NCI-H1694 (cell line): ENCODE measurements around the gene FADS3.

Experiments
- DNase-seq: peaks from one replicate; lab custom pipeline; 2025; lab: John Stamatoyannopoulos, UW

The FADS3 gene

DNA sequence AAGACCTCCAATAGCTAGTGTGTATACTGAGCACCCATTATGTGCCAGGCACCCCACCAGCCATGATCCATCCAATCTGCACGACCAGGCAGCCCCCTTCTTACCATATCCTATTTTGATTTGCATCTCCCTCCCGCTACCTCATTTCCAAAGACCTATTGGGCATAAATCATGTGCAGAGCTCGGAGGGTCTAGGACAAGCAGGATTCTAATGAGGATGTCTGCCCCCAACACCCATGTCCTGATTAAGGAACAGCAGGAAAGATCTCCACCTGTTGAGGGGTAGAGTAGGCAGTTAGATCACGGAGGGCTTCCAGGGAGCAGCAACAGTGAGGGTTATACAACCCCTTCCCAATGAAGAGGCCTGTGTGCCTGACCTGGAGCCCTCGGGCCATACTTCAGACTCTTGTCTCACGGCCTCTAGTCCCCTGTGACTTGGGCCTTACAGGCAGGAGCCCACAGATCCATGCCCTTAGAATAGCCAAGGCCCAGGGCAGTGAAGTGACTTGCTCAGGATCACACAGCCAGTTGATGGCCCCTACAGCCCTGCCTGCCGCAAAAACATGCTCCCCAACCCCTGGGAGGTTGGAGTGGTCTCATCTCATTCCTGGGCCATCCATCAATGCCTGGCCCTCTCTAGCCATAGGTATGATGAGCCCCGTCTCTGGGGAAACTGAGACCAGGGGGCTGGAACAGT is 22.5 kb upstream of the FADS3 start:
- no peak for DNase-seq

DNA sequence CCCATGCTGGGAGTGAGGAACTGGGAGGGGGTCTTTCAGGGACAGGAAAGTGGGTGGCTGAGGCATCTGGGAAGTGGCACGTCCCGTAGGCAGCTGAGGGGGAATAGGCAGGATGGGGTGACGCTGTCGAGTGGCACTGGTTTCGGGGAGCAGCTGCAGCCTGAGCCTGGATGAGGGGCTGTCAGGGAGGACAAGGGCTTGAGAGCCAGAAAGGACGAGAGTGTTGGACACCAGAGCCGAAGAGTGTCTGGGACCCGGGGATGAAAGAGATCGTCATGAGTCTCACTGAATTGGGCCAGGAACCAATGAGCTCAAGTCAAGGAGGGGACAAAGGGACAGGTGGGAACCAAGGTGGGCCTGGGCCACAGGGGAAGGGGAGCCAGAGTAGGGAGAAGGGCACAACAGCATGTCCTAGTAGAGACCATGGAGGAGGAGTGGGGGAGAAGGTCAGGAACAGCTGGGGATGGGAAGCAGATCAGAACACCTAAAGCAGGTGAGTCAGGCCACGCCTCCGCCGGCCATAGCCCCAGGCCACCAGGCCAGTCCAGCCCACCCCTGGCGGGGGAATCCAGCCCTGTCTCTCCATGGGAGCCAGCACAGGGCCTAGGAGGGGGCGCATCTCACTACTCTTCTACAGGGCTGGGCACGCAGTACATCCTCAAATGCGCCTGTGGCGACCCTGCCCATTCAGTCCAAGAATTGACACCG is 21.8 kb upstream of the FADS3 start:
- no peak for DNase-seq

DNA sequence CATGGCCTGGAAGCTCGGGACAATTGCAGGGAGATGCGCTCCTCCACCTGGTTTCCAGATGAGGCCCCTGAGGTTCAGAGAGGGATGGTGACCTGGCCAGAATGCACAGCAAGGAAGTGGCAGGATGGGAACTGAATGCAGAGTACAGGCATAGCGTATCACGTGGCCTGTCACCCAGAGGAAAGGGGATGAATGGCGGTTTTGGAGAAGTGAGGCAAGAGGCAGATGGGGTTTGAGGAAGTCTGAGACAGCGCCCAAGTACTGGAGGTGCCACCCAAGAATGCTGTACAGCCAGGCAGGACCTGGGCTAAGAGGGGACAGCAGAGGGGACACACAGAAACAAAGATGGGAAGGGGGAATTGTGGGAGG is 21.2 kb upstream of the FADS3 start:
- DNase-seq: no peak

DNA sequence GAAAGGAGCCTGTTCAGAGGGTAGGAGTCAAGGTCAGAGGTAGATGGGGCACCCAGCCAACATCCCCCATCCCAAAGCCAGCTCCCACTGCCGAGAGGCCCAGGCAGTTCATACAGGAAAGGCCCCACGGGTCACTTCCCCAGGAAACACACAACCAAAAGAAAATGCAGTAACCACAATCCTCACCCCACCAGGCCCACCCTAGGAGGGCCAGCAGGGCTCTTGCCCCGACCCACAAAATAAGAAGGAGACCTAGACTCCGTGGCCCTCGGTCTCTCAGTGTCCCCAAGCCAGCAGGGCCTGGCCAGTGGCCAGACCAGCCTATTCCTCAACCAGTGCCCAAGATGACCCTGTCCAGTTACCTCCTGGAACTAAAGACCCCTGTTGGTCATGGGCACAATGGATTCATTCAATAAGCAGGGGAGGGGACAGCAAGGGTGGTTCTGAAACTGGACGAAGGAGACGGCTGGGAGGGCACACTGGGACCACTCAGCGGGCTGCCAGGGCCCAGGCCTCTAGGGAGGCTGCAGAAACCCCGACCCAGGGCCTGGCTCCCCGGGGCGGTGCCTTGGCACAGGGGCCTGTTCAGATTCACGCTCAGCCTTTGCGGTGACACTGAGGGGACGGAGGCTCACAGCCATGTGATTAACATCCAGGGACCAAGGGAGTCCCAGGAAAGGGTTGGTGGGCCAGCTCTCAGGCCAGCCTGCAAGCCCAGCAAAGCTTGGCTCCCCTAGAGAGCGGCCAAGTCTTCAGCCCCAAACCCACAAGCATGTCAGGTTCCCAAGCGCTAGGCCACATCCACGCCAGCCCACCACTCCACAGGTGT is 20.6 kb upstream of the FADS3 start:
- DNase-seq: no peak

DNA sequence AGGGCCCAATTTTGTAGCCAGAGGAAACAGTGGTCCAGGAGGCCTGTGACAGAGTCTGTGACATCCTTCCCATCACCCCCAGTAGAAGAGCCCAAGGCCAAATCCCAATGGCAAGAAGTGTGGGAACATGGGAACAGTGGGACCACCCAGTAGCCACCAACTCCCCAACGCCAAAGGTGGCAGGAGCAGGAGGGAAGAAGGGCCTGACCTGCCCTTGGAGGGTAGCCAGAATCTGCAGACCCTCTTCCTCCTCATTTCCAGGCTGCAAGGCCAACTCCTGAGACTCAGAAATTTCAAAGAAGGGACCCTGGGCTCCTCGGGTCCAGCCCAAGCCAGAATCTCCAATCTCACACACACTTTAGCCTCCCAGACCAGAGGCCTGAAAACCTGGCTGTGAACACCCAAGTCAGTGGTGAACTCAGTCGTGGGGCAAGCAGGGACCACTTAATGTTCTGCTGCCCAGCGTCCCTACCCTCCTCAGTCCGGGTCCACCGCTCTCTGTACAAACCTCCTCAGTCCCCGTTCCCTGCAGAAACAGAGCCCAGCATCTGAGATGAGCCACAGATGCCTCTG is 19.9 kb upstream of the FADS3 start:
- DNase-seq: no peak

DNA sequence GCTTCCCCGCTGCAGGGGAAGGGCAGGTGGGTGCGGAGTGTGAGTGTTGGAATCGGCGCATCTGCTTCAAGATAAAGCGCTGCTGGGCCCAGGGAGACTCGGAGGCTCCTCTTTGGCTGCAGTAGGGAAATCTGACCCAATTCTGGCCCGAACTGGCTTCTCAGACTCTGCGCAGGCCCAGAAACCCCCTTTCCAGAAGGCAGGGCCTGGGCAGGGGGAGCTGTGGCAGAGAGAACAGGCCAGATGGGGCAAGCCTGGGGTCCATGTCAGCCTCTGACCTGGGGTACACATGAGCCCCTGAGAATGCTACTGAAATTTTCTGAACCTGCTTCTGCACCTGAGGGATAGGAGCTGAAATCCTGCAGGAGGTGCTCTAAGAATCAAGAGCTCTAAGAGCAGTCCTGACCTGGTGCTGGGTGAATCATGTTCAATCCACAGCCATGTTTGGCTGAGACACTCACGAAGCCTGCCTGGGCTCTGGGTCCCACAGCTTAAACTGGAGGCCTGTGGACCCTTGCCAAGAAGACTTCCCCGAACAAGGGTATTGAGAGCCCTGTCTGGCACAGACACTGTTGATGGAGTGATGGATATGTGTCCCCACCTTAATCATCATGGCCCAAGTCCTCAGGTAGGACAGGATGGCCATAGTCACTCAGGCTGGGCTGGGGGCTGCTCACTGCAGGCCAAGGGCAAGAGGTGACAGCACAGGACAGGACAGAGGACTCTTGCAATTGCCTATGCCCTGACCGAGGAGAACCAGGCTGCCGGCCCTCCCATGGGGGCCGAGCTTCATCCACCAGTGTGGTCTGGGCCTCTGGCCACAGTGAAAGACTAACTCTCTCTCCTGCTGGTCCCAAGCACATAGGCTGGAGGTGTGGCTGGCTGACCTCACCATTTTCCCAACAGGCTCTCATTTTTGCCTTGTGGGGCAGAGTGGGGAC is 19.1 kb upstream of the FADS3 start:
- no peak for DNase-seq

DNA sequence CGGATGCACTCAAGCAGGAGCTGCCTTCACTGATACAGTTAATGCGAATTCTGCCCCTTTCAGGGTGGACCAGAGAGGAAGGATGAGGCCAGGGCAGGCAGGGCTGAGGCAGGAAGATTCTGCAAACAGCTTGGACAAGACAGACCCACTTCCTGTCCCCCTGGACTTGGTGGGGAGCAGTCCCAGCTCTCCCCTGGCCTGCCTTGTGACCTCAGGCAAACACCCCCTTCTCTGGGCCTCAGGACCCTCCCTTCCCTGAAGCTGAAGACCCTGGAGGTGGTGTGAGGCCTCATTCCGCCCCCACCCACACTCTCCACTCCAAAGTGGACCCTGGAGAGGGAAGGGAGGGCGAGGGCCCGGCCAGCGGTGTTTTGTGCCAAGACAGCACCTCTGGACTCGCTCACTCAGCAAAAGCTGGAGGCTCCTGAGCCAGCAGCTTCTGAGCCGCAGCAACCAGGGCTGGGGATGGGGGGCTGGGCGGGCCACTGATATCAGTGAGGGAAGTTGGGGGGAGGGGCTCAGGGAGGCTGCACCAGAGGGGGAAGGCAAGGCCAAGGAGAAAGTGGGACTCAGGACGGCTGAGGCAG is 17.5 kb upstream of the FADS3 start:
- no peak for DNase-seq

DNA sequence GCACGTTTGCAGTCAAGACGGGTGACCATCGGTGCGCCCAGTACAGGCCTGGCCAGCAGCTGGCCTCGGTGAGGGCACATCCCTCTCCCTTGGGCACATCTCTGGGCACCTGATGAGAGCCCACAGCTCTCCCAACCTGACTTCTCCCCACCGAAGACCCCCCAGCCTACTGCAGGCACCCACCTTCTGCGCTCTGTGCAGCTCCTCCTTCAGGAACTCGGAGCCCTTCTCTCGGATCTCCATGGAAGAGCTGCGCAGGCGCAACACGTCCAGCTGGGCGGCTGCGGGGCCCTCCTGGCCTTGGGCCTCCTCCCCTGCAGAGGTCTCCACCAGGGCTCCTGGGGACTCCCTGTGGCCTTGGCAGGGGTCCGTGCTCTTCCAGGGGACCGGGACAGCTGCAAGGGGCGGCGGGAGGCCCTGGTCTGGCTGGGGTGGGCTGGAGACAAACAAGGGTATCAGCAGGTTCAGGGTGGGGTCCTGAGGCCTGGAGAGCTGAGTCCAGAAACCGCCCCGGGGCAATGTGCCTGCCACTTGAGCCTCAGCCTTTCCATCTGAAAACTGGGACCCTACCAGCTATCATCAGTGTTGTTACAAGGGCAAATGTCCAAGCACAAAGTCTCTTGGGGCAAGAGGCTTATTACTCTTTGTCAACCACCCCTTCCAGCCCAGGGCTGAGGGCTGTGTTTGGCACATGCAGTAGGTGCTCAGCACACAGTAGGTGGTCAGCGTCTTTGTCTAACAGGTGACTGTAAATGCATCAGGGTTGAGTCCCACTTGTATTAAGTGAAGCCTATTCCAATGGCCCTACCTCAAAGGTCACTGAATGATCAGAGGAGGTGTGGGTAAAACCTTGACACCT is 16.8 kb upstream of the FADS3 start:
- DNase-seq: no peak

DNA sequence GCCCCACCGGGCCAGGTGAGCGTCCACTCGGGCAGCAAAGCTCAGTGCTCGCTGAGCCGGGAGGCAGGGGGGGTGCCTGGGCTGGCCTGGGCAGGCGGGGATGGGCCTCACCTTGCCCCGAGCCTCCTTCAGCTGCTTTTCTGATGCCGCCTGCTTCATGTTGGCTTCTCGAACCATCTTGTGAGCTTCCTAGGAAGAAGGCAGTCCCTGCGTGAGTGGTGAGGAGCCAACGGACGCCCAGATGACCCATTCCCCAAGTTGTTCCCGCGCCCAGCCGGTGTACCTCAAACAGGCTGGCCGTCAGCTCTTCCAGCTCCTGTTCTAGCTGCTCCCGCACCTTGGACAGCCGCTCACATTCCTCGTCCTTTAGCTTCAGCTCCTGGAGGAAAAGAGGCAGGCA is 15.9 kb upstream of the FADS3 start:
- DNase-seq: no peak

DNA sequence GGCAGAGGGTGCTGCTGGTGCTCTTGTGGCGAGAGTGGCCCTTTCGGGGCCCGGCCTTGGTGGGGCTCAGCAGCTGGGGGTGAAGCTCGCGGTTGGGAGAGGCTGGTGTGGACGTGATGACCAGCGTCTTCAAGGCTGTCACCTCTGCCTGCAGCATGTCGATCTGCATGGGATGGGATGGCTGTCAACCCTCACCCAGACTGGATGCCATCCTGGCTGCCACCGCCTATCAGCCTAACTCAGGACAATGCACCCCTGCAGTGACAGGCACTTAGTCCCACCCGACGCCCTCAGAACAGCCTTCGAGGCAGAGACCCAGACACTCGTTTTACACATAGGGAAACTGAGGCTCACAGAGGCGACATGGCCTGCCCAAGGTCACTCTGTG is 15.2 kb upstream of the FADS3 start:
- no peak for DNase-seq

DNA sequence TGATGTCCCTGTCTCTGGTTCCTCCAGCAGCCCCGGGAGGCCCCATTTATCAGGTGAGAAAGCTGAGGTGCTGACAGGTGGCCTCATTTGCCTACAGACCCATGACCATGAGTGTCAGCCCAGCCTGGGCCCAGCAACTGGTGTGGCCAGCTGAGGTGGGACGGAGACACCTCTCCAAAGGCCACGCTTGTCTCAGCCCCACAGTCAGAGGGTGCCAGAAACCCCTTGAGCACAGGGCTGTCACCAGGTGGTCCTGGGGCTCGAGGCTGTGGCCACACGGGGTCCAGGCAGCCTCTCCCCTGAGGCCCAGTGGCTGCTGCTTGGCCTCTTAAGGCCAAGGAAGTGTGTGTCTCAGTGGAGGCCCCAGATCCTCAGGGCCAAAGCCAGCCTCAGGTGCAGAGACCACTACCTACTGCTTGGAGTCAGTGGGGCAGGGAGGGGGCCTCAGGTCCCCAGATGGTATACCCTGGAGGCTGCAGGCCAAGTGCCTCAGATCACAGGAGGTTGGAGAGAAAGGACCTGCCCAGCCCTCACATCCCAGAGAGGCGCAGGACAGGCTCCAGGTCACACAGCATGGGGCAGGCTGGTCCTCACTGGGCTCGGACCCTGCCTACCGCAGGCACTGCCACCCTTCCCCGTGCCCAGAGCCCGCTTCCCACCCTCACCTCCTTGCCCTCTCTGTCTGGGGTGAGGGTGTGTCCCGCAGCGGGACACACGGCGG is 14.6 kb upstream of the FADS3 start:
- DNase-seq: no peak

DNA sequence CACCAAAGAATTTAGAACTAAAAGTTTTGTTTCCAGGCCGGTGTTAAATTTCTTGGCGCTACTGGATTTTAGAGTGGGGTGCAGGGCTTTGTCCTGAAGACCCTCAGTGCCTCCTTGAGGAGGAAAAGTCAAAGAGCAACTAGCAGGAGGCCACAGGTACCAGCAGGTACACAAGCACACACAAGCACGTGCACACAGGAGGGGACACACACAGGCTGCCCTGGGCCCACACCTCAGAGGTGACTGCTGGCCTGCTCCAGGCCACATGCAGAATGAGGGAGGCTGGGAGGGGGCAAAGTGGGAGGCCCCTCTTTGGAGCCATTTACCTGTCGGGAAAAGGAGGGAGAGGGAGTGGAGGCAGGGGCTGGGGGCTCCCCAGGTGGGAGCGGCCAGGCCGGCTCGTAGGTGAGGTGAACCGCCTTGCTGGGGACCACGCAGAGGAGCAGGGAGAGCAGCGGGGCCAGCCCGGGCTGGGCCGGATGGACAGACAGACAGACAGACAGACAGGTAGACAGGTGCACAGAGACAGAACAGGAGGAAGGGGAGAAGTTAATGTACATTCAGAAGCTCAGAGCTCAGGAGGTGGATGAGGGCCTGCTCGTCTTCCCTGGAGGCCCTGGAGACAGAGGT is 13.8 kb upstream of the FADS3 start:
- no peak for DNase-seq

DNA sequence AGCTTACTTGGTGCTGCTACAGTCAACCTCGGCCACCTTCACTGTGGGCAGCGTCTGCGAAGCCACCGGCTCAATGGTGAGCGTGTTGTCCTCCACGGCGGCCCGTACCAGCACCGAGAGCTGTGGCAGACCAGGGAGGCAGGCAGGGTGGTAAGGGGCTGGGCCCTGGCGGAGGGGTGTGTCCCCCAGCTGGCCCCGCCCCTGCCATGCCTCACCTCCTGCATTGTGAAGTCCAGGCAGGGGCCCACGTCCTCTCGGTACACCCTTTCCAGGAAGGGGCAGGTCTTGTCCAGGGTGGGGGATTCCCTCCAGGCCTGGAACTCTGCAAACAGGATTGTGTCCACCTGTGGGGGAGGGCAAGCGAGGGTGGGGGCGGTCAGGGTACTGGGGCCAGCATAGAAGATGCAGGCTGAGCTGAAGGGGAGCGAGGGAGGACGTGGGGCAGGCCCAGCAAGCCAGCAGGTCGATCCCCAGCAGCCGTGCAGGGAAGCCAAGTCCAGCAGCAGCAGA is 13.2 kb upstream of the FADS3 start:
- no peak for DNase-seq

DNA sequence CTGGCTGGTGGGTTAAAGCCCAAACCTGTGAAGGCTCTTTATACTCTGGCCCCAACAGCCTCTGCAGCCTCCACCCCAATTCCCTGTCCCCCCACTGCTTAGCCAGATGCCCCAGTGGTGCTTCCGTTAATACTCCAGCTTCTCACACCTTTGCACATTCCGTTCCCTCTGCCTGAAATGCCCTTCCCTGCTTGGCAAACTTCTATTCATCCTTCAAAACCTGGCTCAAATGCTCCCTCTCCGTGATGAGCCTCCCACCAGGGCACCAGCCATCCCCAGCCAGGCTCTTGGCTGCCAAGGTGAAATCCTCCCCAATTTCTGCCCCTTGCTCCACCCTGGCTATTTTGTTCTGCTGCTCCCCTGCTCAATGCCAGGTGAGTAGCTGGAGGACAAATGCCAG is 12.5 kb upstream of the FADS3 start:
- DNase-seq: no peak

DNA sequence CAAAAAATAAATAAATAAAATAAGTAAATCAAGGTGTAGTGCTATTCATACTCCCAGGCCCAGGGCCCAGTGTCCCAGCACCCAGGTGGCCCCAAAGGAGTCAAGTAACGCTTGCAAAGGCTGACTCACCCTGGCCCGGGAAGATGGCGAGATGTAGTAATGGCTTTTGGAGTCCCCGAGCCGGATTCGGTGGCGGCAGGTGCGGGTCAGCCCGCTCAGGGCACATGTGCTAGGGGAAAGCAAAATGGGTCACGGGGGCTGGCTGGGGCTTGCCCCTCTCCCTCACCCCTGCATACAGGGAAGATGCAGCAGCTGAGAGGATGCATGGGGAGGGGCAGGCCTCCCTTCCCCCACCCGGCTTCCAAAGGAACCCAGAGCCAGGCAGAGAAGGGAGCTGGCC is 11.0 kb upstream of the FADS3 start:
- DNase-seq: no peak

DNA sequence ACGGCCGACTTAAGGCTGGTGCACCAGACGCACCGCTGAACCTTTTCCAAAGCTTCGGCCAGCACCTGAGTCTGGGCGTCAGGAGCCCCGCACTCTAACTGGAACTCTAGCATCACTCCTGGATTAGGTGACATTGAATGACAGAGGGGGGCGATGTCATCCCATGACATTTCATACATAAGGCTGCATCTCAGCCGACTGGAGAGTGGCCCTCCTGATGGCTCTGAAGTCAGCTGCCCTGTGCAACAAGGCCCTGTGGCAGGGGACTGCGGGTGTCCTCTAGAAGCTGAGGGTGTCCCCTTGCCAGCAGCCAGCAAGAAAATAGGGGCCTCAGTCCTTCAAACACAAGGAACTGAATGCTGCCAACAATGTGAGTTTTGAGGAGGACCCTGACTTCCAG is 10.1 kb upstream of the FADS3 start:
- DNase-seq: no peak

DNA sequence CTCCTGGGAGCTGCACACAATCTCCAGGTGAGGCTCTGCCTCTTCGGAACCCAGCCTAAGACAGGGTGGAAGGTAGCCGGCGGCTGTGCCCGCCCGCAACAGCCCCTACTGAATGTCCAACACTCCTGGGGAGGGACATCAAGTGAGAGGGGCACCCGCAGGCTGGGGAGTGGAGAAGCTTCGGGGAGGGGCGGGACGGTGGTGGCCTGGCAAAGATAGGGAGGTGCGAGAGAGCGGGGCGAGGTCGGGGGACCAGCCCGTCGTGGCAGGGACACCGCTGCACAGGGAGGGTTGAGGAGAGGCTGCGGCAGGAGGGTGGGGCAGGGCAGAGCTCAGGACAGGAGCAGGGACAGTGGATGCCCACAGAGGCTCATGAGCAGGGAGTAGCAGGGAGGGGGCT is 8.9 kb upstream of the FADS3 start:
- no peak for DNase-seq

DNA sequence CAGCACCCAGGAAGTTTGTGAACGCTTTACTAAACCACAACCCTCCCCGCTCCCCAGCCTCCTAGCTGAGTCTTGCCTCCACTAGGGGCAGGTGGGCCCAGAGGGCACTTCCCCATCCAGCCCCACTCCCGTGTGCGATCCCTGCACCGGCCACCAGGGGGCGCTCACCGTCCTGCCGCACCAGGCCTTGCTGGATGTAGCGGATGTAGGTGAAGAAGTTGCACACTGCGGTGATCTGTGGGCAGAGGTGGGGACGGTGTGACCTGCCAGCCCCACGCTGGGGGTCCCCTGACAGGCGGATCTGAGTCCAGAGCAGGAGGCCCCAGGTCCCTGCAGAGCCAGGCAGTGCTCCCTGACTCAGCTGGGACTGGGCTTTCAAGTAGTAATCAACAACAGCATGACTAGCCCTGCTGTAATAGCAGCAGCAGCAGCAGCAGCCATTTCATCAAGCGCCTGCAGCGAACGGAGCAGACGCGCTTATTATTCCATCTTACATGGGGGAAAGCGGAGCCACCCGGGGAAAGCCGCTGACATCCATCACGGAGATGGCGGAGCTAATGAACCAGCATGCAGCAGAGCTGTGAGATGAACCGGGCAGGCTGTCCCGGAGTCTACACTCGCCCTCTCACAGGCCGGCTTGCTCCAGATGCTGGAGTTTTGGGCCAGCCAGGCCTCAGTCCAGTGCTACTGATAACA is 7.9 kb upstream of the FADS3 start:
- peak; percentile 49 for DNase-seq

DNA sequence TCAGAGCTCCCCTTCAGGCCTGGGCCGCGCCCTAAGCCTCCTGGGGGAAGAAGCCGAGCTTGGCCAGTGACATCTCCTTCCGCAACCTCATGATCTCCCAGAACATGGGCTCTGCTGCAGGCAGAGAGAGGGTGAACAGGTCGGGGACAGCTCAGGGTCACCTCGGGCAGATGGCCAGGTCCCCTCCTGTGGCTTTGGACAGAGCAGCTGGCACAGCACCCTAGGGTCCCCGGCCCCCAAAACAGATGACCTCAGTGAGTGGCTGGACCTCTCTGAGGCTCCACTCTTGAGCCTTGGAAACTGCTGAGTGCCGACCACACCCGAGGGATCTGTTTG is 6.9 kb upstream of the FADS3 start:
- no peak for DNase-seq
